Trophoblast cell (in vitro differentiated cells and primary cell): ENCODE results near the gene ALK.

Experiments
- DNase-seq, 2 donors: peaks; one replicate each; pipeline ENCODE4 v3.0.0-alpha.2; 2016
- H2AFZ ChIP-seq: 2 replicates; pipeline ENCODE4 v1.6.1; 2013; ENCODE audit warnings: low read length, moderate library complexity, mild to moderate bottlenecking; ENCODE audit not compliant: insufficient read depth, poor library complexity
- H2AK5ac ChIP-seq: 2 replicates; pipeline ENCODE4 v1.6.1; 2013; ENCODE audit warnings: mild to moderate bottlenecking, low read length
- H2BK120ac ChIP-seq: 2 replicates; pipeline ENCODE4 v1.6.1; 2013; ENCODE audit warnings: low read length, mild to moderate bottlenecking, moderate library complexity; ENCODE audit not compliant: insufficient read depth, poor library complexity
- H2BK12ac ChIP-seq: 2 replicates; pipeline ENCODE4 v1.6.1; 2013; ENCODE audit warnings: mild to moderate bottlenecking, low read length, moderate library complexity
- H2BK5ac ChIP-seq: 2 replicates; pipeline ENCODE4 v1.6.1; 2013; ENCODE audit warnings: low read length, low read depth, moderate library complexity, mild to moderate bottlenecking; ENCODE audit not compliant: poor library complexity
- H3K14ac ChIP-seq: 2 replicates; pipeline ENCODE4 v1.6.1; 2013; ENCODE audit warnings: mild to moderate bottlenecking, low read length
- H3K18ac ChIP-seq: 2 replicates; pipeline ENCODE4 v1.6.1; 2013; ENCODE audit warnings: mild to moderate bottlenecking, low read length
- H3K23ac ChIP-seq: 2 replicates; pipeline ENCODE4 v1.6.1; 2013; ENCODE audit warnings: low read length
- H3K27ac ChIP-seq: 2 replicates; pipeline ENCODE4 v1.5.1; 2013; ENCODE audit warnings: low read depth, mild to moderate bottlenecking, inconsistent platforms, low read length, moderate library complexity
- H3K27me3 ChIP-seq: 2 replicates; pipeline ENCODE4 v1.6.1; 2013; ENCODE audit warnings: inconsistent platforms, mild to moderate bottlenecking, low read length, moderate library complexity; ENCODE audit not compliant: insufficient read depth
- H3K36me3 ChIP-seq, 2 experiments: 1 replicate in 1 of 2; 2 replicates in 1 of 2; pipeline ENCODE4 v1.6.1; 2013; ENCODE audit warnings: low read length in 2 of 2, mild to moderate bottlenecking in 2 of 2, moderate library complexity in 1 of 2; ENCODE audit not compliant: insufficient read depth in 2 of 2, control insufficient read depth in 1 of 2
- H3K4ac ChIP-seq: 2 replicates; pipeline ENCODE4 v1.6.1; 2013; ENCODE audit warnings: low read depth, mild to moderate bottlenecking, low read length, moderate library complexity
- H3K4me1 ChIP-seq, 2 experiments: 1 replicate in 1 of 2; 2 replicates in 1 of 2; pipeline ENCODE4 v1.6.1; 2013; ENCODE audit warnings: low read length in 2 of 2, mild to moderate bottlenecking in 2 of 2, moderate library complexity in 1 of 2; ENCODE audit not compliant: insufficient read depth in 2 of 2, control insufficient read depth in 1 of 2
- H3K4me2 ChIP-seq: 2 replicates; pipeline ENCODE4 v1.6.1; 2013; ENCODE audit warnings: inconsistent platforms, mild to moderate bottlenecking, low read length, moderate library complexity
- H3K4me3 ChIP-seq: 2 replicates; pipeline ENCODE4 v1.5.1; 2013; ENCODE audit warnings: mild to moderate bottlenecking, low read depth, low read length, inconsistent platforms
- H3K79me1 ChIP-seq: one replicate; pipeline ENCODE4 v1.6.1; 2013; ENCODE audit warnings: low read length
- H3K79me2 ChIP-seq: 2 replicates; pipeline ENCODE4 v1.6.1; 2013; ENCODE audit warnings: low read length, mild to moderate bottlenecking; ENCODE audit not compliant: control insufficient read depth, insufficient read depth, poor library complexity
- H3K9ac ChIP-seq: 2 replicates; pipeline ENCODE4 v1.6.1; 2013; ENCODE audit warnings: mild to moderate bottlenecking, low read length
- H3K9me3 ChIP-seq: 2 replicates; pipeline ENCODE4 v1.6.1; 2013; ENCODE audit warnings: low read depth, mild to moderate bottlenecking, control low read depth, inconsistent platforms, low read length; ENCODE audit not compliant: insufficient read depth
- H4K12ac ChIP-seq: 2 replicates; pipeline ENCODE4 v1.6.1; 2013; ENCODE audit warnings: low read depth, mild to moderate bottlenecking, low read length, moderate library complexity
- H4K8ac ChIP-seq: 2 replicates; pipeline ENCODE4 v1.6.1; 2013; ENCODE audit warnings: low read depth, mild to moderate bottlenecking, low read length, moderate library complexity
- H4K91ac ChIP-seq: one replicate; pipeline ENCODE4 v1.6.1; 2013; ENCODE audit warnings: low read depth, mild to moderate bottlenecking, low read length, moderate library complexity
- WGBS: extraction: QIAGEN DNeasy Blood & Tissue Kit; methylation state at CpG from one replicate; pipeline ENCODE4 v1.1.7; 2013; ENCODE audit warnings: missing lambda C conversion rate; ENCODE audit not compliant: insufficient read length, insufficient coverage; ENCODE audit errors: extremely low coverage; 5-methylcytosine and 5-hydroxymethylcytosine counted together

ALK gene

GRCh38 chr2:29804671-29805070 lies 116.7 kb downstream of the ALK start:
- Histone ChIP-seq H2BK5ac (no peak overlapping the region), H3K9ac (no peak overlapping the region), H3K9me3 (no peaks in the 10 kb centered on the region), H3K27me3 (no peaks in the 10 kb centered on the region), H4K8ac (no peak overlapping the region), H3K14ac (no peak overlapping the region), H3K4me1 (no peaks in the 10 kb centered on the region), H3K36me3 (no peaks in the 10 kb centered on the region), H3K79me1 (no peaks in the 10 kb centered on the region), H3K4me3 (no peak overlapping the region), H3K27ac (no peak overlapping the region), H4K91ac (no peak overlapping the region), H2AFZ (no peak overlapping the region), H3K4me2 (no peak overlapping the region), H3K79me2 (no peaks in the 10 kb centered on the region), H2AK5ac (no peak overlapping the region), H2BK12ac (no peak overlapping the region), H2BK120ac (no peak overlapping the region), H3K23ac (no peak overlapping the region), H3K18ac (no peak overlapping the region), H4K12ac (no peak overlapping the region), H3K4ac (no peak overlapping the region)
- no peak for DNase-seq
- WGBS, result no CpG with 5 or more reads among the region's 3 CpGs

GRCh38 chr2:29803537-29803936 lies 117.8 kb downstream of the ALK start:
- Histone ChIP-seq H3K27ac (no peak overlapping the region), H3K79me2 (no peaks in the 10 kb centered on the region), H3K4ac (no peak overlapping the region), H3K14ac (no peak overlapping the region), H4K8ac (no peak overlapping the region), H3K18ac (no peak overlapping the region), H3K4me2 (no peak overlapping the region), H3K36me3 (no peaks in the 10 kb centered on the region), H2BK5ac (no peak overlapping the region), H2AFZ (no peak overlapping the region), H2BK12ac (no peak overlapping the region), H2AK5ac (no peak overlapping the region), H3K9ac (no peak overlapping the region), H4K12ac (no peak overlapping the region), H3K4me3 (no peak overlapping the region), H3K9me3 (no peaks in the 10 kb centered on the region), H2BK120ac (no peak overlapping the region), H3K4me1 (no peaks in the 10 kb centered on the region), H3K79me1 (no peaks in the 10 kb centered on the region), H3K23ac (no peak overlapping the region), H4K91ac (no peak overlapping the region), H3K27me3 (no peaks in the 10 kb centered on the region)
- DNase-seq, result no peak
- WGBS, result no CpG with 5 or more reads among the region's 4 CpGs

- no peak overlapping the region for H2AFZ ChIP-seq
- H3K9me3 ChIP-seq, result no peaks in the 10 kb centered on the region
Measured at GRCh38 chr2:29802986-29803385, 118.4 kb downstream of the ALK start.

GRCh38 chr2:29799628-29800027 lies 121.8 kb downstream of the ALK start:
- Histone ChIP-seq H3K4me2 (no peak overlapping the region), H2AK5ac (no peak overlapping the region), H3K9ac (no peak overlapping the region), H3K4ac (no peak overlapping the region), H2BK12ac (no peak overlapping the region), H3K36me3 (no peaks in the 10 kb centered on the region), H3K14ac (no peak overlapping the region), H3K4me3 (no peak overlapping the region), H3K18ac (no peak overlapping the region), H4K8ac (no peak overlapping the region), H2BK5ac (no peak overlapping the region), H3K27me3 (no peaks in the 10 kb centered on the region), H2BK120ac (no peak overlapping the region), H3K27ac (no peak overlapping the region), H3K23ac (no peak overlapping the region), H4K91ac (no peak overlapping the region), H2AFZ (no peak overlapping the region), H3K4me1 (no peaks in the 10 kb centered on the region), H4K12ac (no peak overlapping the region), H3K79me1 (no peaks in the 10 kb centered on the region), H3K9me3 (no peaks in the 10 kb centered on the region), H3K79me2 (no peaks in the 10 kb centered on the region)
- no CpG with 5 or more reads among the region's 3 CpGs for WGBS
- DNase-seq, result no peak

More at GRCh38 chr2:29802986-29803385, 118.4 kb downstream of the ALK start:
- Histone ChIP-seq H3K23ac (no peak overlapping the region), H2AK5ac (no peak overlapping the region), H3K14ac (no peak overlapping the region), H3K4me3 (no peak overlapping the region), H3K4me1 (no peaks in the 10 kb centered on the region), H3K36me3 (no peaks in the 10 kb centered on the region), H3K27me3 (no peaks in the 10 kb centered on the region), H3K79me1 (no peaks in the 10 kb centered on the region), H4K12ac (no peak overlapping the region), H2BK5ac (no peak overlapping the region), H3K9ac (no peak overlapping the region), H3K27ac (no peak overlapping the region), H4K8ac (no peak overlapping the region), H3K4ac (no peak overlapping the region), H2BK12ac (no peak overlapping the region), H3K79me2 (no peaks in the 10 kb centered on the region), H2BK120ac (no peak overlapping the region), H4K91ac (no peak overlapping the region), H3K4me2 (no peak overlapping the region), H3K18ac (no peak overlapping the region)
- WGBS, result no CpG with 5 or more reads among the region's 1 CpG
- no peak for DNase-seq
